RWPE2 (cell line): ENCODE results near the gene ZDHHC3.

Experiments used
- ATAC-seq: fragments of 200-7000 bp; cut with Tn5 transposase; 3 replicates; pipeline ENCODE4 v1.9.1; 2021; ENCODE audit warnings: low read depth
- DNase-seq: peaks from one replicate; pipeline ENCODE4 v3.0.0-alpha.2; 2020; ENCODE audit warnings: low spot score
- H3K27ac ChIP-seq: fragments of 450-650 bp; 2 replicates; pipeline ENCODE4 v1.5.1; 2017; ENCODE audit warnings: mild to moderate bottlenecking; ENCODE audit not compliant: poor library complexity, severe bottlenecking
- H3K27me3 ChIP-seq: fragments of 250-450 bp; sonication (Bioruptor Pico); 2 replicates; pipeline ENCODE4 v1.5.1; 2021; ENCODE audit warnings: mild to moderate bottlenecking, moderate library complexity; ENCODE audit not compliant: insufficient read depth, poor library complexity, severe bottlenecking
- H3K36me3 ChIP-seq: fragments of 250-450 bp; sonication (Bioruptor Pico); 2 replicates; pipeline ENCODE4 v1.5.1; 2020; ENCODE audit warnings: low read depth, mild to moderate bottlenecking, moderate library complexity
- H3K4me1 ChIP-seq: fragments of 250-450 bp; sonication (Bioruptor Pico); 2 replicates; pipeline ENCODE4 v1.5.1; 2021; ENCODE audit warnings: mild to moderate bottlenecking, moderate library complexity; ENCODE audit not compliant: insufficient read depth, poor library complexity, severe bottlenecking
- H3K4me3 ChIP-seq: fragments of 250-450 bp; sonication (Bioruptor Pico); 2 replicates; pipeline ENCODE4 v1.5.1; 2021; ENCODE audit warnings: mild to moderate bottlenecking, moderate library complexity; ENCODE audit not compliant: severe bottlenecking
- H3K9me3 ChIP-seq: fragments of 250-450 bp; sonication (Bioruptor Pico); 2 replicates; pipeline ENCODE4 v1.5.1; 2021; ENCODE audit warnings: mild to moderate bottlenecking, moderate library complexity; ENCODE audit not compliant: severe bottlenecking
- TF ChIP-seq, protein P1 (sequence below): fragments of 450-650 bp; IDR thresholded peaks from one replicate; pipeline ENCODE4 v1.5.1; 2017; ENCODE audit warnings: mild to moderate bottlenecking, moderate library complexity; ENCODE audit not compliant: poor library complexity, severe bottlenecking

Gene ZDHHC3

DNA sequence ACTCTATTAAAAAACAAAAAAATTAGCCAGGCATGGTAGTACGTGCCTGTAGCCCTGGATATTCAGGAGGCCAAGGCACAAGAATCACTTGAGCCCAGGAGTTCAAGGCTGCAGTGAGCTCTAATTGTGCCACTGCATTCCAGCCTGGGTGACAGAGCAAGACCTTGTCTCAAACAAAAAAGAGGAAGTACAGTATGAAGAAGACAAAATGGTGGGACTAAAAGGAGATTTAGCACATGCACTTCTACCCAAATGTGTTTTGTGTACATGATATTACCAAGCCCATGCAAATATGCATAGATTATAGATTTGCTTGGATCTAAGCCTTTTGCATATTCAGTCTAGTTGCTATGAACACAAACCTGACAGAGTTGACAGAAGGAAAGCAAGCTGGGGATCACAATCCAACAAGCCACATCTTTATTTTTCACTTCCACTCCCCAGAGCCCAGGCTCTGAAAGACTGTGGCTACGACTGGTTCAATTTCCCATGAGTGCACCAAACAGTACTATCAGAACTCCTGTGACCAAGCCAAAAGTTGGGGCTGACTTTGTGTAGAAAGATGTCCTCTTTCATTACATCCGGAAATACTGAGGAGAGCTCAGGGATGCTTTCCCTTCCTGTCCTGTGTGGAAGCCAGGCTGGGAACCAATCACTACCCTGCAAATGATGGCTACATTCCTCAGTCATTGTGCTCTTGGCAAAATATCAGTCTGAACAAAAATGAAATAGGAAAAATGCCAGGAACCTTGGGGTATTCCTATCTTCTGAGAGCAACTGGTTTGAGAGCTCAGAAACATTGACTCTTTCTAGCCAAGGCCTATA, 52.1 kb downstream of the ZDHHC3 start:
- ATAC-seq: no peak
- DNase-seq: no peak
- peaks cover 38% of the 10 kb centered on the region for H3K36me3 ChIP-seq
- no peaks in the 10 kb centered on the region for H3K4me1 ChIP-seq
- H3K27ac ChIP-seq: no peak overlapping the region
- no peaks in the 10 kb centered on the region for H3K9me3 ChIP-seq
- TF ChIP-seq, protein P1, sequence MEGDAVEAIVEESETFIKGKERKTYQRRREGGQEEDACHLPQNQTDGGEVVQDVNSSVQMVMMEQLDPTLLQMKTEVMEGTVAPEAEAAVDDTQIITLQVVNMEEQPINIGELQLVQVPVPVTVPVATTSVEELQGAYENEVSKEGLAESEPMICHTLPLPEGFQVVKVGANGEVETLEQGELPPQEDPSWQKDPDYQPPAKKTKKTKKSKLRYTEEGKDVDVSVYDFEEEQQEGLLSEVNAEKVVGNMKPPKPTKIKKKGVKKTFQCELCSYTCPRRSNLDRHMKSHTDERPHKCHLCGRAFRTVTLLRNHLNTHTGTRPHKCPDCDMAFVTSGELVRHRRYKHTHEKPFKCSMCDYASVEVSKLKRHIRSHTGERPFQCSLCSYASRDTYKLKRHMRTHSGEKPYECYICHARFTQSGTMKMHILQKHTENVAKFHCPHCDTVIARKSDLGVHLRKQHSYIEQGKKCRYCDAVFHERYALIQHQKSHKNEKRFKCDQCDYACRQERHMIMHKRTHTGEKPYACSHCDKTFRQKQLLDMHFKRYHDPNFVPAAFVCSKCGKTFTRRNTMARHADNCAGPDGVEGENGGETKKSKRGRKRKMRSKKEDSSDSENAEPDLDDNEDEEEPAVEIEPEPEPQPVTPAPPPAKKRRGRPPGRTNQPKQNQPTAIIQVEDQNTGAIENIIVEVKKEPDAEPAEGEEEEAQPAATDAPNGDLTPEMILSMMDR: no peak
- H3K4me3 ChIP-seq: no peak overlapping the region
- H3K27me3 ChIP-seq: no peaks in the 10 kb centered on the region

DNA sequence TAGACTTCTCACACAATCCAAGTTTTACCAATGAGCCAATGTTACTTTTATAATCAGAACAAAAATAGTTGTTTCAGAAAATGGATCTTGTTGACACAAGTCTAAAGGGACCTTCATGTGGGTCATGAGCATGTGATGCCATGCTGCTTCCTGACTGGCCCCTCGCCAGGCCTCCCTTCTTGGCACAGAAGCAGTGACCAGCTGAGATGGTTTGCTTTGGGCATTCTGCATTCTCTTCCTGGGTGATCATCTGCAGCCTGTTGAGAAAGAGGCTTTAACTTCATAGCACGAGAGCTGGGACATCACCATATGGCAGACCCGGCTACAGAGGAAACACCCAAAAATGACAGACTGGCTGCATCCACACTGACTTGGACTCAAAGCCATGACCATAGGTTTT, 55.9 kb downstream of the ZDHHC3 start:
- no peak for DNase-seq
- Histone ChIP-seq H3K27me3 (no peaks in the 10 kb centered on the region), H3K9me3 (no peaks in the 10 kb centered on the region), H3K4me1 (no peaks in the 10 kb centered on the region), H3K36me3 (peaks cover 6% of the 10 kb centered on the region), H3K27ac (no peak overlapping the region), H3K4me3 (no peak overlapping the region)
- no peak for ATAC-seq
- TF ChIP-seq, protein P1: no peak

DNA sequence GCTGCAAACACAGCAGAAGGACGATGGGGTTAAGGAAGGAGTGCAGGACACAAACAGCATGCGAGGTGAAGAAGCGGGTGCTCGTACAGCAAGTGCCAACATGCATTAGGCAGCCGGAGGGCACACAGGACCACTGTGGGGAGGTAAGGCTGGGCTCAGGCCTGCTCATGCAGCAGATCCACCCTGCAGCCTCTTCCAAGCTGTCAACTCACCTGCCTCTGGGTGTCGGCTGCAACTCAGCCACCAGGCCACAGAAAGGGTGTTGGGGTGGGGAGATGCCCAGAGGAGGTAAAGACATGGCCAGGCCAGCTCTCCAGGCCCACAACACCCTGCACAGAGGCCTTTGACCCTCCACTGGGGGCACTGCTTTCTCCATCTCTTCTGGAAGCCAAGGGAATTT, 57.4 kb downstream of the ZDHHC3 start:
- ATAC-seq (no peak), DNase-seq (no peak)
- TF ChIP-seq, protein P1: no peak
- Histone ChIP-seq H3K27ac (no peak overlapping the region), H3K4me1 (no peaks in the 10 kb centered on the region), H3K27me3 (no peaks in the 10 kb centered on the region), H3K9me3 (no peaks in the 10 kb centered on the region), H3K36me3 (peaks cover 5% of the 10 kb centered on the region; the same call in 1 of the 2 replicates), H3K4me3 (no peak overlapping the region)

DNA sequence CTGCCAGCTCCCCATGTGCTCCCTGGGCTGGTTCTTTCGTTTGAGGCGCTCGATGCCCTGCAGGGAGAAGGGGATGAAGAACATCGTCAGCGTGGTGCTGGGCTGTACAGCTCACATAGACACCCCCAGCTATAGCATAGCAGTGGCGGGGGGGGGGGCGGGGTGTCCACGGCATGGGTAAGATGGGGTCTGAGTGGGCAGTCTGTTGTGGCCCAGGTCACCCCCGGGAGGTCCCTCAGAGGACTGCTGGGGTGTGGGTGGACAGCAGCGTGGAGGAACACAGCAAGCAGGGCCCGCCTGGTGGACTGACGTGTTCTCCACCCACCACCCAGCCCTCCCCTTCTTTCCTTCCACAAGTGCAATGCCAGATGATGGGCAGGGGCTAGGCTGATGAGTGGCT, 57.9 kb downstream of the ZDHHC3 start:
- no peaks in the 10 kb centered on the region for H3K27me3 ChIP-seq
- ATAC-seq: no peak
- peaks cover 5% of the 10 kb centered on the region; the same call in 1 of the 2 replicates for H3K36me3 ChIP-seq
- TF ChIP-seq, protein P1: no peak
- no peaks in the 10 kb centered on the region for H3K9me3 ChIP-seq
- no peak for DNase-seq
- no peak overlapping the region for H3K27ac ChIP-seq
- H3K4me3 ChIP-seq: no peak overlapping the region
- peaks cover under 1% of the 10 kb centered on the region for H3K4me1 ChIP-seq

DNA sequence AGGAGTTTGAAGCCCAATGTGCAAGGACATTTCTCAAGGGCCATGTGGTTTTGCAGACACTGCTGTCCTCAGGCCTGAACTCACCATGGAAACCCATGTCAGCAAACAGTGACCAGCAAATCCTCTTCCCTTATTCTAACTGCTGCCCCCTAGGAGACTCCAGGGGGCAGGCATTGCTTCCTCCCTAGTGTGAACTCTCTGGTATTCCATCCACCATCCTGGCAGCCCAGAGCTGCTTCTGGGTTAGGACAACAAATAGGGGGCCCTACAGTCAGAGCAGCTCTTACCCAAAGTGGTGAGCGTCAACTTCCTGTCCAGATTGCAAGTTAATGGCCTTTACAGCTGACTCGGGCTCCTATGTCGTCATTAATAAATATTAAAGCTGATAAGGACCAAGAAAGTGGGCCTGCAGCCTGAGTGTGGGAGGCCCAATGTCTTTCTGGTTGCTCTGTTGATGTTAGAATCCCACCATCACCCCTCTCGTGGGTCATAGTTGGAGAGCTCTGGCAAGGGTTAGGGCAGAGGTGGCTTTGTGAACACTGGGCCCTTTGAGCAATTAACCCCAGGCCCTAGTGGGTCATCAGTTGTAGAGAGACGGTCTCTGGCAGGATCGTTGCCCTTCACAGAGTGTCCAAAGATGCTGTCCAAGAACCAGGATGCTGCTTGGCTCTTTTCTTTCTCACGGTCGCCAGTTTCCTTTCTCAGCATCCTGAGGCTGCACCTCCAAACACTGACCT, 60.1 kb downstream of the ZDHHC3 start:
- DNase-seq (no peak), ATAC-seq (no peak)
- Histone ChIP-seq H3K4me1 (peaks cover 5% of the 10 kb centered on the region), H3K36me3 (0 out of 2 replicates have a peak, but pooled peaks cover 5% of the 10 kb centered on the region), H3K9me3 (no peaks in the 10 kb centered on the region), H3K27me3 (no peaks in the 10 kb centered on the region), H3K4me3 (no peak overlapping the region), H3K27ac (no peak overlapping the region)
- TF ChIP-seq, protein P1: no peak
